NCI-H524 treated with DMSO at 0.1 percent for 48 hours (cell line): Measurements from ENCODE around the gene NECTIN2.
"Not testable (repeated sequence)": the region's sequence is repeated elsewhere in the genome, so short reads cannot be mapped to it uniquely, and the experiment has no call there.

ENCODE experiments used
- DNase-seq: peaks from one replicate; lab custom pipeline; 2025; lab: John Stamatoyannopoulos, UW

The NECTIN2 gene

GRCh38 chr19:44908074-44908835 is 62.2 kb downstream of the NECTIN2 start:
- DNase-seq: no peak

- no peak for DNase-seq
These were observed 62.8 kb downstream of the NECTIN2 start for GRCh38 chr19:44908836-44909261.

- no peak for DNase-seq
These were observed 63.7 kb downstream of the NECTIN2 start for GRCh38 chr19:44909775-44910174.

- not testable (repeated sequence) for DNase-seq
These were observed 65.8 kb downstream of the NECTIN2 start for GRCh38 chr19:44911896-44912295.

GRCh38 chr19:44912854-44913253 is 66.8 kb downstream of the NECTIN2 start:
- no peak for DNase-seq

- DNase-seq: not testable (repeated sequence)
These were observed 67.7 kb downstream of the NECTIN2 start for GRCh38 chr19:44913512-44914432.

GRCh38 chr19:44914433-44915206 is 68.5 kb downstream of the NECTIN2 start, which contains the start of gene APOC1:
TSS of gene APOC1 (plus strand) at chr19:44914608. CDS start at chr19:44914892, 284 bp downstream.
- peak; percentile 27 for DNase-seq

- DNase-seq: no peak
These were observed 78.2 kb downstream of the NECTIN2 start for GRCh38 chr19:44924243-44924725.

GRCh38 chr19:44925114-44925891 is 79.2 kb downstream of the NECTIN2 start:
- DNase-seq: no peak

GRCh38 chr19:44926245-44927077 is 80.4 kb downstream of the NECTIN2 start:
- not testable (repeated sequence) for DNase-seq

GRCh38 chr19:44927746-44928145 is 81.6 kb downstream of the NECTIN2 start:
- no peak for DNase-seq

- no peak for DNase-seq
These were observed 84.0 kb downstream of the NECTIN2 start for GRCh38 chr19:44930088-44930487.

- no peak for DNase-seq
These were observed 85.4 kb downstream of the NECTIN2 start for GRCh38 chr19:44931541-44931940.
